Activated naive CD4-positive, alpha-beta T cell treated with anti-CD3 and anti-CD28 coated beads, Interleukin-2, amount 50 U/mL, for 24 hours (primary cell): Measurements from ENCODE around the gene THBS3.
"Not testable (repeated sequence)": the region's sequence is repeated elsewhere in the genome, so short reads cannot be mapped to it uniquely, and the experiment has no call there.

ENCODE experiments used
- H3K27ac Mint-ChIP-seq: one replicate; pipeline ENCODE4 v1.8.0; 2021; ENCODE audit warnings: mild to moderate bottlenecking, mixed read lengths
- H3K27me3 Mint-ChIP-seq: one replicate; pipeline ENCODE4 v1.8.0; 2021; ENCODE audit warnings: mixed read lengths
- H3K36me3 Mint-ChIP-seq: one replicate; pipeline ENCODE4 v1.8.0; 2021; ENCODE audit warnings: mixed read lengths
- H3K4me1 Mint-ChIP-seq: one replicate; pipeline ENCODE4 v1.8.0; 2021; ENCODE audit warnings: mixed read lengths
- H3K4me3 Mint-ChIP-seq: one replicate; pipeline ENCODE4 v1.8.0; 2021; ENCODE audit warnings: mild to moderate bottlenecking, mixed read lengths
- H3K9me3 Mint-ChIP-seq: one replicate; pipeline ENCODE4 v1.8.0; 2021; ENCODE audit warnings: mixed read lengths

THBS3 gene

GRCh38 chr1:155207806-155208540 lies at the start of gene THBS3:
Gene THBS3 (minus strand): TSS chr1:155207897. CDS start chr1:155207876, 21 bp downstream.
- H3K4me1 Mint-ChIP-seq = peaks cover 26% of the 10 kb centered on the region
- no peaks in the 10 kb centered on the region for H3K27me3 Mint-ChIP-seq
- peak within 1 kb of the TSS; percentile 89 for H3K27ac Mint-ChIP-seq
- H3K9me3 Mint-ChIP-seq = no peaks in the 10 kb centered on the region
- no peaks in the 10 kb centered on the region for H3K36me3 Mint-ChIP-seq
- H3K4me3 Mint-ChIP-seq = peak within 1 kb of the TSS; percentile 89

DNA sequence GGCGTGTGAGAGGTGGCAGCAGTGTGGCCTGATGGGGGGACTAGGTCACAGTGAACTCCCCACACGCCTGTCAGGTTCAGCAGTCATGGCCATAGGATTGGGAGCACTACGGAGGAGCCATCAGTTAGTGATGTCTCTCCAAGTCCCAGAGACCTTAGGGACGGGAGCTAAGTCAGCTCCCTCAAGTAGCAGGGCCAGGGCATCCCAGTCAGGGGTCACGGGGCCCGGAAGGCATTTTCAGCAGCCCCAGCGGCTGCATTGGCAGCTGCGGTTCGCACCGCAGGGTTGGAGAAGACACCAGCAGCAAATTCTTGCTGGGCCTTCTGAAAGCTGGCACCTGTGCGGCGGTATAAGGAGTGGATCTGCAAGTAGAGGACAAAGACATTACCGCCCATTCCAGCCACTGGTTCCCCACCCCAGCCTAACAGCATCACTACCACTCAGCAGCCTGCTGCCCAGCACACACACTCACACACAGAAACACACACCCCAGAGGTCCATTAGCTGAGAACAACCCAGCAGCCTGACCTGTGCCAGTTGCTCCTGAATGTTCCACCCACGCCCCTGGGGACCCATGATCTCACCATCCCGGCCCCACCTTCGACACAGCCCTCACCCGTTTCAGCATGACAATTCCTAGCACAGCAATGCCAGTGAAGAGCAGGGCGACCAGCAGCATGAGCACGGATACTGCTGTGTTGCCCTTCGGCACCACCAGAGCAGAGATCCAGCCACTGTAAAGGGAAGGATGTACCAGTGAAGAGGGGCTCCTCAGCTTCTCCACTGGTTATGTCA lies 48.6 kb upstream of the THBS3 start:
- H3K36me3 Mint-ChIP-seq = peaks cover 13% of the 10 kb centered on the region
- no peaks in the 10 kb centered on the region for H3K27me3 Mint-ChIP-seq
- no peaks in the 10 kb centered on the region for H3K9me3 Mint-ChIP-seq
- peak overlapping the region; percentile 23 for H3K27ac Mint-ChIP-seq
- peak overlapping the region; percentile 80 for H3K4me3 Mint-ChIP-seq
- peaks cover 46% of the 10 kb centered on the region for H3K4me1 Mint-ChIP-seq

DNA sequence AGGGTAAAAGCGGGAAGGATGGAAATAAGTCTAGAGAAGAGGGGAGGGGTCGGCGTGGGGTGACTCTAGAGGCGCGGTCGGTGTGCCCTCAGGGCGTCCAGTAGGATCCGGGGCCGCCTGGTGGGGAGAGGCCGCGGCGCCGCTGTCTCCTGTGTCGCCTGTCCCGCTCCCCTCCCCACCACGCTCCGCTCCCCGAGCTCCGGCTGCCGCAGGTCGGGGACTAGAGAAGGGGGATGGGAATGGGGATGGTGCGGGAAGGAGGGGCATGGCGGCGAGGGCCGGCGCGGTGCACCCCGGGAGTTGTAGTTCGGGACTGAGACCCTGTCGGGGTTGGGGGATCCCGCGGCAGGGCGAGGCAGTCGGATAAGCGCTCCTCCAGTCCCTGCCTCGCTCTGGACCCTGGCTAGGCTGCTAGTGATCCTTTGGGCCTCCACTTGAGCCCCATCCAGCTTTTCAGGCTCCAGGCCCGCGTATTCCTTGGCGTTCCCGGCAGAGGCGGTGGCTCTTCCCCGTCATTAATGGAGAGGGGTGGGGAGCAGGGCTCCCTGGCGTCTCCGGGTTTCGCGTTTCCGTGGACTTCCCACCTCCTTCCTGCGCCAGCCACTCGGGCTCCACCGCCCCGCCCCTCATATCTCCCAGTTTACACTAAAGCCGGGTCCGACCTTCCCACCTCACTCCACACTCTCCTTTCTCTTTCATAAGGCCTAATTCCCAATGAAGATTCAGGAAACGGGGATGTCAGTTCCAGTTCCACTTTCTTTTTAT lies 47.7 kb upstream of the THBS3 start, which contains the start of gene ENTREP3:
TSS of gene ENTREP3 (minus strand) at position 241 of the 765 bp plus-strand sequence. CDS start 606 bp downstream, outside the sequence.
- Mint-ChIP-seq H3K27me3 (no peaks in the 10 kb centered on the region), H3K27ac (peak within 1 kb of the TSS; percentile 70), H3K4me1 (peaks cover 42% of the 10 kb centered on the region), H3K4me3 (peak within 1 kb of the TSS; percentile 90), H3K9me3 (no peaks in the 10 kb centered on the region), H3K36me3 (peaks cover 11% of the 10 kb centered on the region)

DNA sequence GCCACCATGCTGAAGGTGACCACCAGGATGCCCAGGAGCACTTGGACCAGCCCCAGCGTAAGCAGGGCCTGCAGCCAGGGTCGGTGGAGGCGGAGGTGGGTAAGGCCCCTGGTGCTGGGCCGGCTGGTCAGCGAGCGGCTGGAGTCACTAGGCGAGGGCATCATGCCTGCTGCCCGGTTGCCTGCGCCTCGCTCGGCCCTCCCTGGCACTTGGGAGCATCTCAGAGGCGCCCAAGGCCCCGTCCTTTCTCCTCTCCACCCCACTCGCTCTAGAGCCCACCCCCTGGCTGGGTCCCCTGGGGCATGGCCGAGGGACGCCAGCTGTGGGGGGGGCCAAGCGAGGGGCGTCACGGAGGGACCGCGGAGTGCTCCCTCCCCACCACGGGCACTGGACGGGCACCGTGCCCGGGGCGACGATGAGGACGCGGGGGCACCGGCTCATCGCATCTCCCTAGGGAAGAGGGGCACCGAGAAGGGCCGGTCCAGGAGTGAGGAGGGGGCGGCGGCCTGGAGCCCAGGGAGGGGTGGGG lies 47.1 kb upstream of the THBS3 start:
- Mint-ChIP-seq H3K4me3 (peak overlapping the region; percentile 90), H3K27me3 (no peaks in the 10 kb centered on the region), H3K36me3 (peaks cover 11% of the 10 kb centered on the region), H3K27ac (peak overlapping the region; percentile 70), H3K4me1 (peaks cover 37% of the 10 kb centered on the region), H3K9me3 (no peaks in the 10 kb centered on the region)

- Mint-ChIP-seq H3K27me3 (no peaks in the 10 kb centered on the region), H3K4me3 (peak overlapping the region; percentile 90), H3K27ac (peak overlapping the region; percentile 70), H3K9me3 (no peaks in the 10 kb centered on the region), H3K36me3 (peaks cover 11% of the 10 kb centered on the region), H3K4me1 (peaks cover 37% of the 10 kb centered on the region)
These were observed 46.6 kb upstream of the THBS3 start for GRCh38 chr1:155254228-155254713.

DNA sequence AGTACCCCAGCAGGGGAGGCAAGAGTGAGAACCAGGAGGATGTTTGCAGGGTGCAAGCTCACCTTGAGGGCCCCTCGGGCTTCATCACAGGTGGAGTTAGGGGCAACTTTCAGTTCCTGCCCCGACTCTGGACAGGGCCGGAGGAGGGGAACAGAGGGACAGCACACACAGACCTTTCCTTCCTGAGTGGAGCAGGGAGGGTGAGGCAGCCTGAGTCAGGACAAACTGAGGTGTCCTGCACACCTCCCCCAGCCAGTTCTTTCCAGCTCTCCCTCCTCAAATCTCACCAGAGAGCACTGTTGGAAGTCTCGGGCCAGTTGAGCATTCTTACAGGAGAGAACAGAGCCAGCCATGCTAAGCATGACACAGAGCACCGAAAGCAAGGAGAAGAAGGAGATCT lies 46.1 kb upstream of the THBS3 start:
- Mint-ChIP-seq H3K27ac (peak overlapping the region; percentile 25), H3K9me3 (no peaks in the 10 kb centered on the region), H3K4me3 (peak overlapping the region; percentile 90), H3K36me3 (peaks cover 11% of the 10 kb centered on the region), H3K27me3 (no peaks in the 10 kb centered on the region), H3K4me1 (peaks cover 37% of the 10 kb centered on the region)

GRCh38 chr1:155253208-155253607 lies 45.5 kb upstream of the THBS3 start:
- H3K4me1 Mint-ChIP-seq = peaks cover 37% of the 10 kb centered on the region
- H3K27me3 Mint-ChIP-seq = no peaks in the 10 kb centered on the region
- peak overlapping the region; percentile 14 for H3K27ac Mint-ChIP-seq
- peaks cover 8% of the 10 kb centered on the region for H3K36me3 Mint-ChIP-seq
- no peaks in the 10 kb centered on the region for H3K9me3 Mint-ChIP-seq
- peak overlapping the region; percentile 90 for H3K4me3 Mint-ChIP-seq

DNA sequence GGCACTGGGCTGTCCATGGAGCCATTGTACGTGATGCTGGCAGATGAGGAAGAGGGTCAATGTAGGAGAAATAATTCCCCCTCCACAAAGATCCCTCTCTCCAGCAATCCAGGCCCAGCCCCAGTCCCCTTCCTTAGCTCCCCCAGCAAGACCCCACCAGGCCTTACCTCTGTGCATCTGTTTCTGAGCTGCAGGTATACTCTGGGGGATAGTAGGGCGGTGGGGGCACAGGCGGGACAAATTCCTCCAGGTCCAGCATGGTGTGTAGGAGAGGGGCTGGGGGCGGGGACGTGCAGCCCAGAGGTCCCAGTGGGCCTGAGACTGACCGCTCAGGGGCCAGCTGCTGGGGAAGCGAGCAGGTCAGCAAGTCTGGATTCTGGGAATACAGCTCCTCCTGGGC lies 43.9 kb upstream of the THBS3 start:
- Mint-ChIP-seq H3K4me3 (no peak overlapping the region), H3K9me3 (no peaks in the 10 kb centered on the region), H3K36me3 (no peaks in the 10 kb centered on the region), H3K27me3 (no peaks in the 10 kb centered on the region), H3K27ac (no peak overlapping the region), H3K4me1 (peaks cover 27% of the 10 kb centered on the region)

DNA sequence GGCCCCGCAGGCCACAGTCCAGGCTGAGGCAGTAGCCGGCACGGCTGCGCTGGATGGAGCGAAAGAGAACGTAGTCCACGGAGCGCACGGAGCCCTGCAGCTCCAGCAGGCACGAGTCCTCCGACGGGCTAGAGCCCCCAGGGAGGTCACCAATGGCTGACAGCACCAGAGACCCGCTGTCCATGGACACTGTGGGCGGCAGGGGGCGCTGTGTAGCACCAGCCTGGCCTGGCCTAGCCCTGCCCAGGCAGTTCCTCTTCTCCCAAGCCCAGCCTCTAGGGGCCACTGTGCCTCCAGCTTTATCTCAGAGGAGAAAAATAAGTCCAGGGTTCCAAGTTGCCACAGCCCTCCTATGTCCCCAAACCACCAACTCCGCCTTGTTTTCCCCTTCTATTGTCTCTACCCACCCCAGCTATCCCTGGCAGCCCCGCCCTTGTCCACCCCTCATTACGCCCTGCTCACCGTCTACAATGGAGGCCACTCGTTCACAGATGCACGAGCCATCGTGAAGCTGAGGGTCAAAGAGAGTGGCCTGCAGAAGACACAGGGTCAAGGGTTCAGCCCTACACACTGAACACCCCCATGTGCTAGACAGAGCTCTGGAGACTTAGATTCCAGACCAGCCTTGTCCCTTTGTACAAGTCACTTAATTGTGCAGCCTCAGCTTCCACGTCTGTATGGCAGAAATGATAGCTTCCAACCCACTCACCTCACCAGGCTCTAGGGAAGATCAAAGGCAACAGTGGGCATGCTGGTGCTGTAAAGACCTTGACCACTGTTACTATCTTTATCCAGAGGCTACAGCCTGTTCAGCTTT lies 43.1 kb upstream of the THBS3 start:
- H3K4me3 Mint-ChIP-seq = peak overlapping the region; percentile 54
- H3K27ac Mint-ChIP-seq = no peak overlapping the region
- H3K36me3 Mint-ChIP-seq = no peaks in the 10 kb centered on the region
- no peaks in the 10 kb centered on the region for H3K9me3 Mint-ChIP-seq
- H3K4me1 Mint-ChIP-seq = peaks cover 27% of the 10 kb centered on the region
- H3K27me3 Mint-ChIP-seq = no peaks in the 10 kb centered on the region

- H3K36me3 Mint-ChIP-seq = no peaks in the 10 kb centered on the region
- peak overlapping the region; percentile 66 for H3K4me3 Mint-ChIP-seq
- no peaks in the 10 kb centered on the region for H3K27me3 Mint-ChIP-seq
- H3K9me3 Mint-ChIP-seq = no peaks in the 10 kb centered on the region
- H3K27ac Mint-ChIP-seq = peak overlapping the region; percentile 23
- peaks cover 24% of the 10 kb centered on the region for H3K4me1 Mint-ChIP-seq
These were observed 42.5 kb upstream of the THBS3 start for GRCh38 chr1:155250246-155250632.

DNA sequence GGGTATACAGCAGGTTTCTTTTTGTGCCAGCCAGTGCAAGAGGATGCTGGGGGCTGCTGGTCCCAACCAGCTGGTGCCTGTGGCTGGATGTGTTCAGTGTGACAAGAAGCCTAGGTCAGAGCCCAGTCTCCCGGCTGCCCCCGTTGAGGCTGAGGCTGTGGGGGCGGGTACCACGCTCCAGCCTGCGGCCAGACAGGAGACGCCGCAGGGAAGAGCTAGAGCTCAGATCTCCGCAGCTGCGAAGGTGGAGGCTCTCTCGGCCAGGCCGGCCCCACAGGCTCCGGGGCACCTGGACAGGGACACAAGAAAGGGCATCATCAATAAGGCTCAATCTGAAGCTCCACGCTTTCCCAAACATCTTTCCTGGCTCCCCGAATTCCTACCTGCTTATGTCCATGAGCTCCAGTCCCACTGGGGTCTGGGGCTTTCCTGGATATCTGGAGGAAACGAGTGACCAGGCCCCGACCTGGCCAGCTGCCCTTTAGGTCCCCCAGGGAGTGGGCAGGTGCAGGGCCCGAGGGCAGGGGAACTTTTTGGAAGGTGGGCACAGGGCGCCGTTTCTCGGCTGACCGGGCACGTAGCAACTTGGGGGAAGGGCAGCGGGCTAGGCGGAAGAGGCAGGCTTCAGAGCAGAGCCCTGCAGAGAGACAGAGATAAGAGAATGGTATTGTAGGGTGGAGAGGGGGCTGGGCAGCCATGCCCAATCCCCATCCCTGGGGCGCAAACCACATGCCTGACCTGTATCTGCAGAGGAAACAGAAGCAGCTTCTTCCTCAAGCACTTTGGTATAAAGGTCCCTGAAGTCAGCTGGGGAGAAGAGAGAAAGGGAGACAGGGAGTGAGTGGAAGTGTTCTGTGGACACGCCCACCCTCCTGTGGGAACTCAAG lies 40.2 kb upstream of the THBS3 start:
- Mint-ChIP-seq H3K4me1 (peaks cover 28% of the 10 kb centered on the region), H3K4me3 (no peak overlapping the region), H3K27me3 (peaks cover 2% of the 10 kb centered on the region), H3K36me3 (peaks cover 2% of the 10 kb centered on the region), H3K9me3 (no peaks in the 10 kb centered on the region), H3K27ac (no peak overlapping the region)

DNA sequence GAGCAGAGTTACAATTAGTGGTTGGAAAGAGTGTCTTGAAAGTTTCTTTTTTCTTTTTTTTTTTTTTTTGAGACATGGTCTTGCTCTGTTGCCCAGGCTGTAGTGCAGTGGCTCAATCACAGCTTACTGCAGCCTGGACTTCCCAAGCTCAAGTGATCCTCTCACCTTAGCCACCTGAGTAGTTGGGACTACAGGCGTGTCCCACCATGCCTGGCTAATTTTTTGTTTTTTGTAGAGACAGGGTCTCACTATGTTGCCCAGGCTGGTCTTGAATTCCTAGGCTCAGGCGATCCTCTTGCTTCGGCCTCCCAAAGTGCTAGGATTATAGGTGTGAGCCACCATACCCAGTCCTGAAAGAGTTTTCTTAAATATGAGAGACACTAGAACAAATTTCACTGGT lies 39.1 kb upstream of the THBS3 start:
- H3K4me3 Mint-ChIP-seq, H3K36me3 Mint-ChIP-seq, H3K27me3 Mint-ChIP-seq, H3K27ac Mint-ChIP-seq, H3K9me3 Mint-ChIP-seq: not testable (repeated sequence)
- peaks cover 32% of the 10 kb centered on the region for H3K4me1 Mint-ChIP-seq

- Mint-ChIP-seq H3K4me1 (peaks cover 43% of the 10 kb centered on the region), H3K27ac (peak overlapping the region; percentile 100), H3K9me3 (no peaks in the 10 kb centered on the region), H3K27me3 (peaks cover 2% of the 10 kb centered on the region), H3K4me3 (peak overlapping the region; percentile 92), H3K36me3 (peaks cover 2% of the 10 kb centered on the region)
These were observed 37.4 kb upstream of the THBS3 start for GRCh38 chr1:155245163-155245524.
